Suprapubic skin (tissue), 4 donors: ENCODE results near the gene DNAH11.

Source experiments
- CTCF ChIP-seq, 2 donors: fragments of 200-600 bp in 1 of 2; fragments of 450-650 bp in 1 of 2; sonication (generic) in 1 of 2; IDR thresholded peaks; one replicate each; pipeline ENCODE4 v1.5.1; 2016 to 2019; ENCODE audit warnings: antibody characterized with exemption in 2 of 2, mild to moderate bottlenecking in 1 of 2, moderate library complexity in 1 of 2
- EP300 ChIP-seq: sonication (generic); formaldehyde crosslinking; IDR thresholded peaks from one replicate; pipeline ENCODE4 v1.6.1; 2017; ENCODE audit warnings: antibody characterized with exemption
- POLR2AphosphoS5 ChIP-seq, 3 donors: sonication (generic); formaldehyde crosslinking; IDR thresholded peaks; one replicate each; pipeline ENCODE4 v1.6.1; 2017; ENCODE audit warnings: antibody characterized with exemption in 3 of 3

GRCh38 chr7:21579341-21580072 lies 36.7 kb downstream of the DNAH11 start:
- TF ChIP-seq CTCF (IDR thresholded peaks at IDR 0.05) = no peak
- no peak for TF ChIP-seq POLR2AphosphoS5 (IDR thresholded peaks at IDR 0.05)
- no peak for TF ChIP-seq EP300
